Caco-2 (cell line): ENCODE results near the gene ZNRD2. TPM values are rescaled to one million over a fixed set of nuclear protein-coding genes. Genes with fewer than 3 reads are reported as not detected.
A peak's percentile ranks its signal among the peaks of the same experiment; 100 is the strongest.

Experiments used
- BruUV-seq: library from RNA; stranded (reverse); fragments of 400-500 nt; replicated peaks from 2 replicates; lab custom pipeline; 2021; lab: Mats Ljungman, UMichigan
- CTCF ChIA-PET: fragments of 300-600 bp; sonication (Branson Sonifier 250); formaldehyde crosslinking; loops from one replicate; lab custom pipeline; 2022; ENCODE audit warnings: antibody characterized with exemption; lab: Charles Lee
- POLR2A ChIA-PET: fragments of 300-600 bp; sonication (Branson Sonifier 250); formaldehyde crosslinking; loops from one replicate; lab custom pipeline; 2022; ENCODE audit warnings: antibody characterized with exemption; lab: Charles Lee
- DNase-seq, 2 experiments: peaks; one replicate each; pipeline versions ENCODE4 v3.0.0 to v3.0.0-alpha.2; 2020 to 2022
- H3K27me3 ChIP-seq: replicated peaks from 2 replicates; pipeline ENCODE4 v1.6.0; 2011; ENCODE audit warnings: low read length; ENCODE audit not compliant: control insufficient read depth, insufficient read depth
- H3K36me3 ChIP-seq: 2 replicates; pipeline ENCODE4 v1.5.1; 2011; ENCODE audit warnings: low read length; ENCODE audit not compliant: control insufficient read depth, insufficient read depth
- H3K4me1 ChIP-seq: fragments of 250-450 bp; sonication (Bioruptor Pico); 2 replicates; pipeline ENCODE4 v1.5.1; 2020; ENCODE audit warnings: mild to moderate bottlenecking
- H3K4me3 ChIP-seq: 2 replicates; pipeline ENCODE4 v1.5.1; 2011; ENCODE audit warnings: low read depth, mild to moderate bottlenecking, control low read depth, low read length
- H3K9me3 ChIP-seq: fragments of 250-450 bp; sonication (Bioruptor Pico); 2 replicates; pipeline ENCODE4 v1.5.1; 2020; ENCODE audit warnings: mild to moderate bottlenecking, moderate library complexity
- H3K27ac Mint-ChIP-seq: one replicate; pipeline ENCODE4 v1.8.0; 2022; ENCODE audit warnings: mixed read lengths; ENCODE audit not compliant: unreplicated experiment
- H3K27me3 Mint-ChIP-seq: one replicate; pipeline ENCODE4 v1.8.0; 2022; ENCODE audit warnings: mixed read lengths; ENCODE audit not compliant: insufficient read depth, unreplicated experiment
- H3K36me3 Mint-ChIP-seq: one replicate; pipeline ENCODE4 v1.8.0; 2022; ENCODE audit warnings: mild to moderate bottlenecking, mixed read lengths; ENCODE audit not compliant: insufficient read depth, unreplicated experiment
- H3K4me1 Mint-ChIP-seq: one replicate; pipeline ENCODE4 v1.8.0; 2022; ENCODE audit warnings: low read depth, mixed read lengths; ENCODE audit not compliant: unreplicated experiment
- H3K4me3 Mint-ChIP-seq: one replicate; pipeline ENCODE4 v1.8.0; 2022; ENCODE audit warnings: mild to moderate bottlenecking, moderate library complexity, mixed read lengths; ENCODE audit not compliant: unreplicated experiment
- H3K9me3 Mint-ChIP-seq: one replicate; pipeline ENCODE4 v1.8.0; 2022; ENCODE audit warnings: mixed read lengths; ENCODE audit not compliant: unreplicated experiment
- intact Hi-C: fragments of 100-400 bp; cut with micrococcal nuclease; formaldehyde crosslinking; loops from one replicate; pipeline ENCODE4 v1.10.0; 2022; ENCODE audit not compliant: unreplicated experiment
- total RNA-seq: library from RNA; stranded (reverse); gene quantifications from 2 replicates; pipeline ENCODE4 v1.2.3, GENCODE V29; 2022
- TF ChIP-seq, protein P1 (sequence below), 2 experiments: fragments of 200-600 bp in 1 of 2; IDR thresholded peaks; 1 replicate in 1 of 2; 2 replicates in 1 of 2; pipeline versions ENCODE4 v1.5.1 to v1.8.0; 2011 to 2022; ENCODE audit warnings: antibody characterized with exemption in 1 of 2, control low read depth in 1 of 2, inconsistent platforms in 1 of 2, low read depth in 1 of 2, low read length in 1 of 2, mild to moderate bottlenecking in 1 of 2, moderate library complexity in 1 of 2; ENCODE audit not compliant: insufficient read depth in 1 of 2, severe bottlenecking in 1 of 2, unreplicated experiment in 1 of 2

The ZNRD2 gene
- total RNA-seq, 1 experiment from 2014 or later = 53.9 TPM

DNA sequence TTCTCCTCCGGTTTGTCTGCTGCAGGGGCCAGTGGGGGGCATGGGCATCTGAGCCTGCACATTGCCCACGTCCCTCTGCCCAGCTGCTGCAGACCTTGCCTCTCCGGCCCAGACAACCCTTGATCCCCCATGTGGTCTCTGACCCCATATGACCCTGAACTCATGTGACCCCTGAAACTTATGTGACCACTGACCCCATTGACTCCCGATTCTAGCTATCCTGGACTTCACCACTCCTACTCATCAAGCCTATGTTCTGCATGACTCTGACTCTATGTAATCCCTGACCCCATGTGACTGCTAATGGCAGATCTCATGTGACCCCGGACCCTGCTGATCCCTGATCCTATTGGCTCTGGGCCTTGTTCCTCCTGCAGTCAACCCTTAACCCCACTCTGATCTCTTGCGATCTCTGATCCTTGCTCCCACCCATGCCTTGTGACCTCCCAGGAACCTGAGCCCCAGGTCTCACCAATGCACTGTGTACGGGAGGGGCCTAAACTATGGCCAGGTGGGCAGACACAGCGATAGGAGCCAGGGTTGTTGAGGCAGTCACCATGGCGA, 17.8 kb upstream of the ZNRD2 start:
- DNase-seq = no peak
- no peaks in the 10 kb centered on the region for H3K9me3 ChIP-seq
- intact Hi-C loops = loop anchor here (1.0 kb wide), 1 partner anchor 11 kb away; no protein-coding TSS in a partner anchor
- ChIA-PET CTCF (interaction anchor here (0.5 to 2.0 kb wide), 10 partner anchors 12 to 165 kb away, joined by 3 to 18 read pairs (median 4); partner anchors contain the start of genes FAM89B, PCNX3, SCYL1 and ZNRD2), POLR2A (interaction anchor here (1.1 to 1.2 kb wide), 2 partner anchors 27 to 54 kb away, joined by 4 to 5 read pairs; partner anchors contain the start of gene SCYL1)
- H3K4me3 ChIP-seq = no peak overlapping the region
- no peak overlapping the region for H3K27ac Mint-ChIP-seq
- H3K27me3 ChIP-seq = no peaks in the 10 kb centered on the region
- H3K4me3 Mint-ChIP-seq = no peak overlapping the region
- H3K9me3 Mint-ChIP-seq = no peaks in the 10 kb centered on the region
- BruUV-seq = no TSS peak
- H3K36me3 ChIP-seq = no peaks in the 10 kb centered on the region; the same call in 1 of the 2 replicates
- peaks cover 44% of the 10 kb centered on the region for H3K4me1 Mint-ChIP-seq
- TF ChIP-seq, protein P1, sequence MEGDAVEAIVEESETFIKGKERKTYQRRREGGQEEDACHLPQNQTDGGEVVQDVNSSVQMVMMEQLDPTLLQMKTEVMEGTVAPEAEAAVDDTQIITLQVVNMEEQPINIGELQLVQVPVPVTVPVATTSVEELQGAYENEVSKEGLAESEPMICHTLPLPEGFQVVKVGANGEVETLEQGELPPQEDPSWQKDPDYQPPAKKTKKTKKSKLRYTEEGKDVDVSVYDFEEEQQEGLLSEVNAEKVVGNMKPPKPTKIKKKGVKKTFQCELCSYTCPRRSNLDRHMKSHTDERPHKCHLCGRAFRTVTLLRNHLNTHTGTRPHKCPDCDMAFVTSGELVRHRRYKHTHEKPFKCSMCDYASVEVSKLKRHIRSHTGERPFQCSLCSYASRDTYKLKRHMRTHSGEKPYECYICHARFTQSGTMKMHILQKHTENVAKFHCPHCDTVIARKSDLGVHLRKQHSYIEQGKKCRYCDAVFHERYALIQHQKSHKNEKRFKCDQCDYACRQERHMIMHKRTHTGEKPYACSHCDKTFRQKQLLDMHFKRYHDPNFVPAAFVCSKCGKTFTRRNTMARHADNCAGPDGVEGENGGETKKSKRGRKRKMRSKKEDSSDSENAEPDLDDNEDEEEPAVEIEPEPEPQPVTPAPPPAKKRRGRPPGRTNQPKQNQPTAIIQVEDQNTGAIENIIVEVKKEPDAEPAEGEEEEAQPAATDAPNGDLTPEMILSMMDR (IDR thresholded peaks at IDR 0.05; ENCODE audit: insufficient read depth in 1 of 2, low read depth in 1 of 2, low read length in 1 of 2, severe bottlenecking in 1 of 2, unreplicated experiment in 1 of 2) = no peak
- no peaks in the 10 kb centered on the region for H3K27me3 Mint-ChIP-seq
- H3K4me1 ChIP-seq = peaks cover 51% of the 10 kb centered on the region
- peaks cover 31% of the 10 kb centered on the region for H3K36me3 Mint-ChIP-seq

- Histone ChIP-seq H3K27me3 (no peaks in the 10 kb centered on the region), H3K36me3 (no peaks in the 10 kb centered on the region; the same call in 1 of the 2 replicates), H3K4me1 (peaks cover 52% of the 10 kb centered on the region), H3K9me3 (no peaks in the 10 kb centered on the region), H3K4me3 (no peak overlapping the region)
- intact Hi-C loops = no loop called here
- Mint-ChIP-seq H3K36me3 (peaks cover 31% of the 10 kb centered on the region), H3K4me3 (no peak overlapping the region), H3K9me3 (no peaks in the 10 kb centered on the region), H3K27ac (no peak overlapping the region), H3K27me3 (no peaks in the 10 kb centered on the region), H3K4me1 (peaks cover 44% of the 10 kb centered on the region)
- CTCF ChIA-PET = interaction anchor here (0.6 kb wide), 2 partner anchors 59 to 278 kb away, joined by 4 to 6 read pairs; no protein-coding TSS in a partner anchor
- POLR2A ChIA-PET = no interaction called here
- no TSS peak for BruUV-seq
- no peak for DNase-seq
- TF ChIP-seq, protein P1 (IDR thresholded peaks at IDR 0.05; ENCODE audit: insufficient read depth in 1 of 2, low read depth in 1 of 2, low read length in 1 of 2, severe bottlenecking in 1 of 2, unreplicated experiment in 1 of 2) = no peak
Observed at GRCh38 chr11:65553301-65554001, 16.8 kb upstream of the ZNRD2 start.

- peaks cover 44% of the 10 kb centered on the region for H3K4me1 Mint-ChIP-seq
- ChIA-PET CTCF (no interaction called here), POLR2A (no interaction called here)
- Histone ChIP-seq H3K4me3 (no peak overlapping the region), H3K36me3 (no peaks in the 10 kb centered on the region; the same call in 1 of the 2 replicates), H3K27me3 (no peaks in the 10 kb centered on the region), H3K9me3 (no peaks in the 10 kb centered on the region), H3K4me1 (peaks cover 59% of the 10 kb centered on the region)
- peaks cover 34% of the 10 kb centered on the region for H3K36me3 Mint-ChIP-seq
- intact Hi-C loops = no loop called here
- H3K27ac Mint-ChIP-seq = peak overlapping the region; percentile 61
- H3K9me3 Mint-ChIP-seq = no peaks in the 10 kb centered on the region
- no TSS peak for BruUV-seq
- no peak for DNase-seq
- H3K27me3 Mint-ChIP-seq = no peaks in the 10 kb centered on the region
- TF ChIP-seq, protein P1 (IDR thresholded peaks at IDR 0.05; ENCODE audit: insufficient read depth in 1 of 2, low read depth in 1 of 2, low read length in 1 of 2, severe bottlenecking in 1 of 2, unreplicated experiment in 1 of 2) = no peak
- H3K4me3 Mint-ChIP-seq = no peak overlapping the region
Observed at GRCh38 chr11:65554057-65554818, 16.0 kb upstream of the ZNRD2 start.
